GM12801 (cell line): ENCODE data around the gene IGSF8.

Experiments used
- TF ChIP-seq, protein P1 (sequence below): IDR thresholded peaks from one replicate; pipeline ENCODE4 v1.5.1; 2011; ENCODE audit warnings: control low read depth; ENCODE audit not compliant: insufficient read length; ENCODE audit errors: extremely low read depth

The IGSF8 gene

DNA sequence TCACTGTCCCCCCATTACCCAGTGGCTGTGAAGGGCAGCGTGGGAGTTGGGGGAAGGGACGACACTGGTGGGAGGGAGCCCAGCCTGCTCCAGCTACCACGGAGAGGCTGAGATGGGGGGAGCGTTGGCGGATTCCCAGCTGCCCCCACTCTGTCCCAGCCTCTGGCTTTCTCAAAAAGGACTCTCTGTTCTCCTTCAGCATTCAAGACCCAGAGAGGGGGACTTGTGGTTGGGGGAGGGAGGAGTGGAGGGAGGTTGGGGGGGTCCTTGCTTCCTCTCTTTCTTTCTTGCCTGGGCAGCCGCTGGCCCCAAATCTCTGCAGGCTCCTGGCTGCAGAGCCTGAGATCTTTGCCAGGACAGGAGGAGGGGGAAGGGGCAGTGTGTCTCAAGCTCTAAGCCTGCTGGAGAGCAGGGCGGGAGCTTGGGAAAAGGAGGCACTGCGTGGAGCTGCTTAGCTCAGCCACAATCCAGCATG is 19.3 kb upstream of the IGSF8 start:
- TF ChIP-seq, protein P1, sequence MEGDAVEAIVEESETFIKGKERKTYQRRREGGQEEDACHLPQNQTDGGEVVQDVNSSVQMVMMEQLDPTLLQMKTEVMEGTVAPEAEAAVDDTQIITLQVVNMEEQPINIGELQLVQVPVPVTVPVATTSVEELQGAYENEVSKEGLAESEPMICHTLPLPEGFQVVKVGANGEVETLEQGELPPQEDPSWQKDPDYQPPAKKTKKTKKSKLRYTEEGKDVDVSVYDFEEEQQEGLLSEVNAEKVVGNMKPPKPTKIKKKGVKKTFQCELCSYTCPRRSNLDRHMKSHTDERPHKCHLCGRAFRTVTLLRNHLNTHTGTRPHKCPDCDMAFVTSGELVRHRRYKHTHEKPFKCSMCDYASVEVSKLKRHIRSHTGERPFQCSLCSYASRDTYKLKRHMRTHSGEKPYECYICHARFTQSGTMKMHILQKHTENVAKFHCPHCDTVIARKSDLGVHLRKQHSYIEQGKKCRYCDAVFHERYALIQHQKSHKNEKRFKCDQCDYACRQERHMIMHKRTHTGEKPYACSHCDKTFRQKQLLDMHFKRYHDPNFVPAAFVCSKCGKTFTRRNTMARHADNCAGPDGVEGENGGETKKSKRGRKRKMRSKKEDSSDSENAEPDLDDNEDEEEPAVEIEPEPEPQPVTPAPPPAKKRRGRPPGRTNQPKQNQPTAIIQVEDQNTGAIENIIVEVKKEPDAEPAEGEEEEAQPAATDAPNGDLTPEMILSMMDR = no peak

GRCh38 chr1:160117300-160117699 is 18.9 kb upstream of the IGSF8 start:
- TF ChIP-seq, protein P1 = no peak

DNA sequence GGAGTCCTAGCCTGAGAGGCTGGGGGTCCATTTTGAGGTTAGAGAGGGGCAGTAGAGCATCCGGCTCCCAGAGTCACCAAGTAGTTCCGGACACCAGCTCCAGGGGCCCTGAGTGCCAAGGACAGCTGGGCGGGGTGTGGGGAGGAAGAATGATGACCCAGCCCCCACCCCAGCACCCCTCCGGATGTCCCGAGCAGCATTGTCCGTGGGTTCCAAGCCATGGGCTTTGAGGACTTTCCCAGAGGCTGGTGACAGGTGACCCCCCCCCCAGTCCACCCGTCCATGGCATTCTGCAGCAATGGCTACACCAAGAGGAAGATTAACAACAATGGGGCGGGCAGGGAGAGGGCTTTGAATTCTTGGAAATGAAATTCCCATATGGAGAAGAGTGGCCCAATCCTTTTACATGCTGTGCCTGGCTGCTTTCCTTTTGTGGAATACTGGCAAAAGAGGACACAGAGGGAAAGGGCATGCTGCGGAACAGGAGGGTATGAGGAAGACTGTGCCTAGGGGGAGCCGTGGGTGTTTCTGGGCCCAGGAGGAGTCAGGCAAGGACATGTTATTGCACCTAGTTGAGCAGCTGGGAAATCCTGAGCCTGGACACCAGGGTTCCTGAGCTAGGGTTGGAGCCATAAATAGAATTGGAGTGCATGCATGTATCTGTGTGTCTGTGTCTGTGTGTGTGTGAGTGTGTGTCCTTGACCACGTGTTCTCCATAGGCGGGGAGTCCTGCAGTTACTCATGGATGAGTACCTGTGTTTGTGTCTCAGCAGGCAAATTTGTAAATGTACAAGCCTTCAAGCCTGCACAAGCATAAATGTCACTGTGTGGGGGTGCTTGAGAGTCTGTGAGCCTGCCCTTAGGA is 18.1 kb upstream of the IGSF8 start:
- TF ChIP-seq, protein P1 = no peak

DNA sequence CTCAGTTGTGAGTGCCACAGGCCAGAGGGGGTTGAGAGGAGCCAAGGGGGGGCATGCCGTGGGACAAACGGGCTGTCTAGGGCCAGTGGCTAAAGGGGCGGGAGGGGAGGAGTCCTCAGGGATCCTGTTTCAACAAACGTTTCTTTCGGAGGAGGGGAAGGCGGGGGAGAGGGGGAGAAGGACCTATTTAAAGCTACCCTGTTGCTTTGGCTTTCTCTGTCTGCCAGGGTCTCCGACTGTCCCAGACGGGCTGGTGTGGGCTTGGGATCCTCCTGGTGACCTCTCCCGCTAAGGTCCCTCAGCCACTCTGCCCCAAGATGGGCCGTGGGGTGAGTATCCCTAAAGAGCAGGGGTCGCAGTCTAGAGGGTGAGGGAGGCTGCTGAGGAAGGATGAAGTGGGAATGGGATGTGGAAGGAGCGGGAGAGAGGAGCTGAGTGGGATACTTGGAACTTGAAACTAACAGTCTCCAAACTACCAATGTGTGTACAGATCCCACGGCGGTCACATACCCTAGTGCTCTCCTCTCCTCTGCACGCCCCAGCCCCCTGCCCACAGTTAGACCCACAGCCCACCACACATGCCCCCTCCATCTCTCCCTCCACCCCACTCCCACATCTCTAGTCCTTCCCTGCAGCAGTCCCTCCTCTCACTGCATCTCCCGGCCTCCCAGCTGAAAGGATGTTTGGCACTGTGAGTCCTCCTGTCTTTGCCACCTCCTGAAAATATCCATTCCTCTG is 17.3 kb upstream of the IGSF8 start, which contains the start of gene ATP1A2:
Gene ATP1A2, plus strand, starts transcription at position 215 of the 738 bp plus-strand sequence. Its CDS starts 103 bp downstream, at position 318.
- TF ChIP-seq, protein P1 = no peak

- TF ChIP-seq, protein P1 = no peak
Observed at GRCh38 chr1:160114085-160114484, 15.7 kb upstream of the IGSF8 start.

GRCh38 chr1:160113407-160113806 is 15.0 kb upstream of the IGSF8 start:
- TF ChIP-seq, protein P1 = no peak

GRCh38 chr1:160112357-160112756 is 13.9 kb upstream of the IGSF8 start:
- TF ChIP-seq, protein P1 = no peak
